ENCODE results near the gene NDFIP1.

- TF ChIP-seq GATA2 (IDR thresholded peaks at IDR 0.05; ENCODE audit: low read depth, low read length) (no peak), GATA3 (IDR thresholded peaks at IDR 0.05; ENCODE audit: low read depth, low read length) (no peak)
Observed at GRCh38 chr5:142125378-142125777, 16.8 kb downstream of the NDFIP1 start.
